GM10248 (cell line): ENCODE results near the gene PKIG.

Experiments
- CTCF ChIA-PET: fragments of 300-600 bp; sonication (Branson Sonifier 250); formaldehyde crosslinking; extraction: SDS; loops from one replicate; lab custom pipeline; 2021; ENCODE audit warnings: antibody characterized with exemption; lab: Yijun Ruan, JAX
- POLR2A ChIA-PET: fragments of 350-650 bp; sonication (Branson Sonifier 250); formaldehyde crosslinking; extraction: SDS; loops from one replicate; lab custom pipeline; 2020; ENCODE audit warnings: antibody characterized with exemption; lab: Yijun Ruan, JAX
- DNase-seq: peaks from one replicate; pipeline ENCODE4 v3.0.0; 2012; ENCODE audit errors: extremely low spot score
- TF ChIP-seq, protein P1 (sequence below): IDR thresholded peaks from 2 replicates; pipeline ENCODE4 v1.5.1; 2012; ENCODE audit warnings: mild to moderate bottlenecking, low read depth; ENCODE audit errors: extremely low read depth, missing control alignments, control extremely low read depth

PKIG gene

DNA sequence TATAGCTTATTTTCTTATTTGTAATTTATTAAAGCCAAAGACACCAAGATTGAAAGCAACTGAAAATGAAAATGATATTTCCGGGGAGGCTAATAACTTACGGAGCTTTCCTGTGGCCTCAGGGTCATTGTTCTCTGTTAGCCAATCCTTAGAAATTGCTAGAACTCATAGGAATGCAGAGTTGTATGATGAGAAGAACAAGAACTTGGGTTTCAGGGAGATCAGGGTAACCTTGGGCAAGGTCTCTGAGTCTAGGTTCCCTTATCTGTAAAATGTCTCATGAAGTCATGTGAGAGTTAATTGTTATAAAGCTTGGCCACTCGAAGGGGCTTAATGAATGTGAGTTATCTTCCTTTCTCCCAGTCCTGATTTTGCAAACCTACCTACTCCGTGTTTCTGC is 40.4 kb upstream of the PKIG start:
- TF ChIP-seq, protein P1, sequence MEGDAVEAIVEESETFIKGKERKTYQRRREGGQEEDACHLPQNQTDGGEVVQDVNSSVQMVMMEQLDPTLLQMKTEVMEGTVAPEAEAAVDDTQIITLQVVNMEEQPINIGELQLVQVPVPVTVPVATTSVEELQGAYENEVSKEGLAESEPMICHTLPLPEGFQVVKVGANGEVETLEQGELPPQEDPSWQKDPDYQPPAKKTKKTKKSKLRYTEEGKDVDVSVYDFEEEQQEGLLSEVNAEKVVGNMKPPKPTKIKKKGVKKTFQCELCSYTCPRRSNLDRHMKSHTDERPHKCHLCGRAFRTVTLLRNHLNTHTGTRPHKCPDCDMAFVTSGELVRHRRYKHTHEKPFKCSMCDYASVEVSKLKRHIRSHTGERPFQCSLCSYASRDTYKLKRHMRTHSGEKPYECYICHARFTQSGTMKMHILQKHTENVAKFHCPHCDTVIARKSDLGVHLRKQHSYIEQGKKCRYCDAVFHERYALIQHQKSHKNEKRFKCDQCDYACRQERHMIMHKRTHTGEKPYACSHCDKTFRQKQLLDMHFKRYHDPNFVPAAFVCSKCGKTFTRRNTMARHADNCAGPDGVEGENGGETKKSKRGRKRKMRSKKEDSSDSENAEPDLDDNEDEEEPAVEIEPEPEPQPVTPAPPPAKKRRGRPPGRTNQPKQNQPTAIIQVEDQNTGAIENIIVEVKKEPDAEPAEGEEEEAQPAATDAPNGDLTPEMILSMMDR: no peak
- DNase-seq: no peak
- ChIA-PET POLR2A (no interaction called here), CTCF (interaction anchor here (1.0 to 2.6 kb wide), 3 partner anchors 8 to 19 kb away, joined by 3 to 9 read pairs (median 4); no protein-coding TSS in a partner anchor)

DNA sequence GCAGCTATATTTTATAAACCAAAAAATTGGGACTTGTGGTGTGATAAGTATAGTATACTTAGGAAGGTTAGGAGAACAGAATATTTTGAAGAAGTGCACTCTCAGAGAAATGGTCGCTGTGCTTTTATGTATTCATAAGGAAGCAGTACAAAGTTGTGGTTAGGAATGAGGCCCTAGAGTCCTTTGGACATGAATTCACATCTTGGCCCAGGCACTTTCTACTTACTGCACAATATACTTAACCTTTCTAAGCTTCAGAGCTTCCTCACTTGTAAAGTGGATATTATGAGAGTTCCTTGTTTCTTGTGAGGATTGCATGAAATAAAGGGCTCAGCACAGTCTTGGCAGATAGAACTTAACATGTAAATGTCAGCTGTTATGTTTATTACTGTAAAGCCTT is 39.5 kb upstream of the PKIG start:
- ChIA-PET CTCF (interaction anchor here (0.9 to 2.6 kb wide), 3 partner anchors 11 to 20 kb away, joined by 4 to 9 read pairs (median 5); no protein-coding TSS in a partner anchor), POLR2A (no interaction called here)
- TF ChIP-seq, protein P1: no peak
- no peak for DNase-seq

DNA sequence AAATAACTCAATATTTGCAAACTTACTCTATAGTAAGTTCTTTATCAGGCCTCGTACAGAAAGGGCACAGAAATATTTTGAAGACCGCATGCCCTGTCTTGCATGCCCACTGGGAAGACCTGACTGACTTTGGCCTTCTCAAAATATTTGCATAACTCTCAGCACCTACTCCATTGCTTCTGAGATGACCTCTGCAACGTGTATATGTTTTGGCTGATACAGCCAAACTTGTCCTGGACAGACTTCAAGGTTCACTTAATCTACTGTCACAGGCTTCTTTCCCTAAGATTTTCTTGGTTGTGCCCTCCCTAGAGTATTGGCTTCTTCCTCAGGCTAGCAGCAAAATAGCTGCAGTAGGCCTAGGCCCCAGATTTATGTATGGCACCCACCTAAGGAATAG is 39.0 kb upstream of the PKIG start:
- CTCF ChIA-PET: interaction anchor here (2.6 kb wide), 1 partner anchor 11 kb away, joined by 9 read pairs; no protein-coding TSS in a partner anchor
- no peak for DNase-seq
- TF ChIP-seq, protein P1: no peak
- POLR2A ChIA-PET: no interaction called here

DNA sequence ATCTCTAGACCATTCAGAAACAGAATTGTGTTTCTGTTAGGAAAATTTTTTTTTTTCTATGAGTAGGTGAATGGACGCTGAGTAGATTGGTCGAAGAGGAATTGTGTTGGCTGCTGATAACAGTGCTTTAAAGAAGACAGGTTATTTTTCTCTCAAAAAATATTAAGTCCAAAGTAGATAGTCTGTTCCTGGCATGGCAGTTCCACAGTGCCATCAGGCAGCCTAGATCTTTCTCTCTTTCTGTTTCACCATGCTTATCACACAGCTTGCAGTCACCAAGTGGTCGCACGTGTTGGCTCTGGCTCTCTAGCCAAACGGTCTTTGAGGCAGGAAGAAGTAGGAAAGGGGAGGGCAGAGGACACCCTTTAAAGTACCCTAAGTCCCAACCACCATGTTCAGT is 38.1 kb upstream of the PKIG start:
- DNase-seq: no peak
- CTCF ChIA-PET: no interaction called here
- TF ChIP-seq, protein P1: no peak
- POLR2A ChIA-PET: no interaction called here

DNA sequence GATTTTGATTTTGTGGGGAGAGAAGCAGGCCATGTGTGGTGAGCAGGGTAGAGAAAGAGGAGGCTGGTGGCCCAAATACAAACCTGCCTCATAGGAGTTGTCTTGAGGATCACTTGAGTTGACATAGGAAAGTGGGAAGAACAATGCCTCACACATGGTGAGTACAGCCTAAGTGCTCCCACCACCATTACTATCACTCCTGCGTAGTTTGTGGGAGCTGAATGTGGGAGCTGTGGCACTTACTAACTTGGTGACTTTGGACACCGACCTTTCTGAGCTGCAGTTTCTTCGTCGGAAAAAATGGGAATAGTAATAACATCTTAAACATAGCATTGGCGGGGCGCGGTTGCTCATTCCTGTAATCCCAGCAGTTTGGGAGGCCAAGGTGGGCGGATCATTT is 35.0 kb upstream of the PKIG start:
- TF ChIP-seq, protein P1: no peak
- ChIA-PET POLR2A (no interaction called here), CTCF (interaction anchor here (0.7 to 2.1 kb wide), 5 partner anchors 11 to 63 kb away, joined by 3 to 7 read pairs (median 3); no protein-coding TSS in a partner anchor)
- no peak for DNase-seq

DNA sequence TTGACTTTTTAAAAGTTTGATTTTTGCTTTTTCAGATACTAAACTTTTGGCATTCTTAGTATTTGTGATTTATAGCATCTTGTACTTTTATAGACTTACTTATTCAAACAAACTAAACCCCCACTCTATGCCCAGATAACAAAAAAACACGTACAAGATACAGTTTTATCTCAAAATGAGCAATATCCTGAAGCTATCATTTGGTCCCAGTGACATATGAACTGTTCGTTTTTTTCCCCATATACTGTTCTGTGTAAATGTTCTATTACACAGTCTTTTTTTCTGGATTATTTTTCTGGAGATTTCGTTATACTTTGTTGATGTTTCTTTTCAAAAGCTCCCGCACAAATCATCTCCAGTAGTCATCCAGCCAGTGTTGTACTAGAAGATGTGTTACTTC is 33.3 kb upstream of the PKIG start:
- ChIA-PET POLR2A (no interaction called here), CTCF (interaction anchor here (0.6 to 2.1 kb wide), 8 partner anchors 9 to 194 kb away, joined by 3 to 7 read pairs (median 4); no protein-coding TSS in a partner anchor)
- DNase-seq: no peak
- TF ChIP-seq, protein P1: no peak
